GM19193 (cell line): ENCODE measurements around the gene ZNF462.

Experiments used
- POLR2A ChIP-seq: IDR thresholded peaks from 4 replicates; pipeline ENCODE4 v1.6.1; 2011; ENCODE audit not compliant: insufficient read depth, insufficient read length; ENCODE audit errors: extremely low read depth

The ZNF462 gene

DNA sequence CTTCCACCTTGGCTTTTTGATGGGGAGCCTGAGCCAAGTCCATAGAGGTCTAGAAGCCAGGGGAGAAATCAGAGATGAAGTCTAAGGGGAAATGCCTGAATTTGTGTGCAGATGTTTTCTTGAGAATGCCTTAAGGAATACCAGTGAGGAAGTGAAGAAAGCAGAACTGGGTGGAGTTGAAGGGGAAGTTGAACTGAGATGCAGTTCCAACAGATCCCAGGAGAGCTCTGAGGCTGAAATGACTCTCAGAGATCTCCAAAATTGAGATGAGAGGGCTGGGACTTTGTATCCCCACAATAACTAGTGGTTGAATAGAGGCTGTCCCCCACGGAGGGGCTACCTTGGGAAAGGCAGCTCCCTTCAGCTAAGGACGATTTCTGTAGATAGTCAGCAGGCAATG is 197.1 kb downstream of the ZNF462 start:
- no peak for TF ChIP-seq POLR2A
